B cell (primary cell): ENCODE data around the gene CCR3.

Experiments
- EZH2 ChIP-seq: IDR thresholded peaks from 2 replicates; pipeline ENCODE4 v1.6.1; 2012; ENCODE audit warnings: borderline replicate concordance, low read depth, mild to moderate bottlenecking, moderate library complexity, low read length; ENCODE audit not compliant: insufficient read depth, poor library complexity, severe bottlenecking
- TF ChIP-seq, protein P1 (sequence below): fragments of 200-600 bp; IDR thresholded peaks from one replicate; pipeline ENCODE4 v1.8.0; 2022; ENCODE audit warnings: antibody characterized with exemption, mild to moderate bottlenecking

DNA sequence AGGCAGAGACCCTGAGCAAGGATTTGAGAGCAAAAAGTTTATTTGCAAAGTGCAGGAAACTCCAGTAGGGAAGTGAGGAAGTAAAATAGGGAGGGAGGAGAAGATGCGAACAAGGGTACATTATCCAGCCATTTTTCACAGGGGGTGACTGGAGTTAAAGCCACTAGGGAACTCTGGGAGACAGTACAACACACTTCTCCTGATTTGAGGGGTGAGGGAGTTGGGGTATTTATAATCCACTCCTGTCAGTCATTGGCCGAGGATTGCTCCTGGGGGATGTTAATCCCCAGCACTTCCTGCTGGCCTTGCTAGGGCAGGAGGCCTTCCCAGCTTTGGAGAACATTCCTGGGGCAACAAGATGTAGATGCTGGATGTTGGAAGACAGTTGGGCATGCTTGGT lies 28.2 kb downstream of the CCR3 start:
- no peak for TF ChIP-seq EZH2
- TF ChIP-seq, protein P1, sequence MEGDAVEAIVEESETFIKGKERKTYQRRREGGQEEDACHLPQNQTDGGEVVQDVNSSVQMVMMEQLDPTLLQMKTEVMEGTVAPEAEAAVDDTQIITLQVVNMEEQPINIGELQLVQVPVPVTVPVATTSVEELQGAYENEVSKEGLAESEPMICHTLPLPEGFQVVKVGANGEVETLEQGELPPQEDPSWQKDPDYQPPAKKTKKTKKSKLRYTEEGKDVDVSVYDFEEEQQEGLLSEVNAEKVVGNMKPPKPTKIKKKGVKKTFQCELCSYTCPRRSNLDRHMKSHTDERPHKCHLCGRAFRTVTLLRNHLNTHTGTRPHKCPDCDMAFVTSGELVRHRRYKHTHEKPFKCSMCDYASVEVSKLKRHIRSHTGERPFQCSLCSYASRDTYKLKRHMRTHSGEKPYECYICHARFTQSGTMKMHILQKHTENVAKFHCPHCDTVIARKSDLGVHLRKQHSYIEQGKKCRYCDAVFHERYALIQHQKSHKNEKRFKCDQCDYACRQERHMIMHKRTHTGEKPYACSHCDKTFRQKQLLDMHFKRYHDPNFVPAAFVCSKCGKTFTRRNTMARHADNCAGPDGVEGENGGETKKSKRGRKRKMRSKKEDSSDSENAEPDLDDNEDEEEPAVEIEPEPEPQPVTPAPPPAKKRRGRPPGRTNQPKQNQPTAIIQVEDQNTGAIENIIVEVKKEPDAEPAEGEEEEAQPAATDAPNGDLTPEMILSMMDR, result no peak
